Loucy (cell line): Measurements from ENCODE around the gene RNU2-63P.
"Not testable (repeated sequence)": the region's sequence is repeated elsewhere in the genome, so short reads cannot be mapped to it uniquely, and the experiment has no call there.

Experiments
- EZH2phosphoT487 ChIP-seq: fragments of 200-600 bp; IDR thresholded peaks from 2 replicates; pipeline ENCODE4 v1.6.1; 2018; ENCODE audit warnings: antibody characterized with exemption, mild to moderate bottlenecking, moderate library complexity, borderline replicate concordance
- TF ChIP-seq, protein P1 (sequence below): fragments of 200-600 bp; sonication (generic); conservative IDR thresholded peaks from 2 replicates; pipeline ENCODE4 v1.5.1; 2014; ENCODE audit warnings: mild to moderate bottlenecking, antibody characterized with exemption, low read length

DNA sequence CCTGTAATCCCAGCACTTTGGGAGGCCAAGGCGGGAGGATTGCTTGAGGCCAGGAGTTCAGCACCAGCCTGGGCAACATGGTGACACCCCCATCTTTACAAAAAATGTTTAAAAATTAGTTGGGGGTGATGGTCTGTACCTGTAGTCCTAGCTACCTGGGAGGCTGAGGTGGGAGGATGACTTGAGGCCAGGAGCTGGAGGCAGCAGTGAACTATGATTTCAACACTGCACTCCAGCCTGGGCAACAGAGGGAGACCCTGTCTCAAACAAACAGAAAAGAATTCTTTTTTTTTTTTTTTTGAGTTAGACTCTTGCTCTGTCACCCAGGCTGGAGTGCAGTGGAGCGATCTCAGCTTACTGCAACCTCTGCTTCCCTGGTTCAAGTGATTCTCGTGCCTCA lies 15.9 kb downstream of the RNU2-63P start:
- TF ChIP-seq EZH2phosphoT487: not testable (repeated sequence)
- TF ChIP-seq, protein P1, sequence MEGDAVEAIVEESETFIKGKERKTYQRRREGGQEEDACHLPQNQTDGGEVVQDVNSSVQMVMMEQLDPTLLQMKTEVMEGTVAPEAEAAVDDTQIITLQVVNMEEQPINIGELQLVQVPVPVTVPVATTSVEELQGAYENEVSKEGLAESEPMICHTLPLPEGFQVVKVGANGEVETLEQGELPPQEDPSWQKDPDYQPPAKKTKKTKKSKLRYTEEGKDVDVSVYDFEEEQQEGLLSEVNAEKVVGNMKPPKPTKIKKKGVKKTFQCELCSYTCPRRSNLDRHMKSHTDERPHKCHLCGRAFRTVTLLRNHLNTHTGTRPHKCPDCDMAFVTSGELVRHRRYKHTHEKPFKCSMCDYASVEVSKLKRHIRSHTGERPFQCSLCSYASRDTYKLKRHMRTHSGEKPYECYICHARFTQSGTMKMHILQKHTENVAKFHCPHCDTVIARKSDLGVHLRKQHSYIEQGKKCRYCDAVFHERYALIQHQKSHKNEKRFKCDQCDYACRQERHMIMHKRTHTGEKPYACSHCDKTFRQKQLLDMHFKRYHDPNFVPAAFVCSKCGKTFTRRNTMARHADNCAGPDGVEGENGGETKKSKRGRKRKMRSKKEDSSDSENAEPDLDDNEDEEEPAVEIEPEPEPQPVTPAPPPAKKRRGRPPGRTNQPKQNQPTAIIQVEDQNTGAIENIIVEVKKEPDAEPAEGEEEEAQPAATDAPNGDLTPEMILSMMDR: not testable (repeated sequence)
